GM19043 (cell line): ENCODE data around the gene SAMD11.
A peak's percentile ranks its signal among the peaks of the same experiment; 100 is the strongest.

ENCODE experiments used
- ATAC-seq: cut with Tn5 transposase; IDR thresholded peaks from one replicate; pipeline ENCODE4 v1.9.1; 2021; ENCODE audit warnings: low read depth; ENCODE audit not compliant: unreplicated experiment

Gene SAMD11

GRCh38 chr1:904310-904950 is 19.3 kb upstream of the SAMD11 start:
- ATAC-seq: no peak

- no peak for ATAC-seq
Observed at GRCh38 chr1:905071-905749, 18.5 kb upstream of the SAMD11 start.

- ATAC-seq: no peak
Observed at GRCh38 chr1:905811-906599, 17.7 kb upstream of the SAMD11 start.

GRCh38 chr1:906600-907420 is 16.9 kb upstream of the SAMD11 start:
- ATAC-seq: peak; percentile 47

- ATAC-seq: no peak
Observed at GRCh38 chr1:907611-908451, 15.9 kb upstream of the SAMD11 start.

GRCh38 chr1:908661-909060 is 15.1 kb upstream of the SAMD11 start:
- no peak for ATAC-seq

- ATAC-seq: no peak
Observed at GRCh38 chr1:909861-910310, 13.8 kb upstream of the SAMD11 start.

GRCh38 chr1:910311-910880 is 13.3 kb upstream of the SAMD11 start:
- no peak for ATAC-seq

GRCh38 chr1:910881-911721 is 12.6 kb upstream of the SAMD11 start:
- no peak for ATAC-seq

GRCh38 chr1:911875-912739 is 11.6 kb upstream of the SAMD11 start:
- ATAC-seq: no peak

- ATAC-seq: no peak
Observed at GRCh38 chr1:912740-913301, 10.9 kb upstream of the SAMD11 start.

GRCh38 chr1:913491-914130 is 10.1 kb upstream of the SAMD11 start:
- no peak for ATAC-seq

- no peak for ATAC-seq
Observed at GRCh38 chr1:914131-914890, 9.4 kb upstream of the SAMD11 start.

- no peak for ATAC-seq
Observed at GRCh38 chr1:914891-915280, 8.8 kb upstream of the SAMD11 start.

- ATAC-seq: no peak
Observed at GRCh38 chr1:915295-916172, 8.2 kb upstream of the SAMD11 start.
